SK-N-SH treated with all-trans-retinoic acid at 6 μM for 48 hours (cell line): ENCODE measurements around the gene DAPL1.

Experiments
- ARNTL ChIP-seq: fragments of 450-650 bp; formaldehyde crosslinking; IDR thresholded peaks from 2 replicates; pipeline ENCODE4 v1.5.0; 2020; ENCODE audit warnings: low read depth, mild to moderate bottlenecking, moderate library complexity, borderline replicate concordance
- BACH2 ChIP-seq: fragments of 250-450 bp; sonication (Bioruptor Pico); IDR thresholded peaks from 2 replicates; pipeline ENCODE4 v1.9.0; 2021; ENCODE audit warnings: mild to moderate bottlenecking, borderline replicate concordance
- TOX ChIP-seq: fragments of 250-450 bp; sonication (Bioruptor Pico); IDR thresholded peaks from 2 replicates; pipeline ENCODE4 v1.8.0; 2021; ENCODE audit warnings: mild to moderate bottlenecking, moderate library complexity, borderline replicate concordance
- ZFP3 ChIP-seq: fragments of 250-450 bp; sonication (Bioruptor Pico); IDR thresholded peaks from 2 replicates; pipeline ENCODE4 v1.5.0; 2020; ENCODE audit warnings: mild to moderate bottlenecking, moderate library complexity
- ZNF8 ChIP-seq: fragments of 450-650 bp; formaldehyde crosslinking; IDR thresholded peaks from 2 replicates; pipeline ENCODE4 v1.5.0; 2020; ENCODE audit warnings: mild to moderate bottlenecking, moderate library complexity
- TF ChIP-seq, protein P1 (sequence below): fragments of 250-450 bp; sonication (Bioruptor Pico); IDR thresholded peaks from 2 replicates; pipeline ENCODE4 v1.8.0; 2021; ENCODE audit warnings: low read depth, mild to moderate bottlenecking, moderate library complexity, borderline replicate concordance
- TF ChIP-seq, protein P2 (sequence below): fragments of 250-450 bp; sonication (Bioruptor Pico); IDR thresholded peaks from 2 replicates; pipeline ENCODE4 v1.8.0; 2020; ENCODE audit warnings: mild to moderate bottlenecking, moderate library complexity, borderline replicate concordance
- TF ChIP-seq, protein P3 (sequence below): fragments of 250-450 bp; sonication (Bioruptor Pico); IDR thresholded peaks from 2 replicates; pipeline ENCODE4 v1.5.1; 2021; ENCODE audit warnings: mild to moderate bottlenecking, moderate library complexity
- TF ChIP-seq, protein P4 (sequence below): fragments of 250-450 bp; sonication (Bioruptor Pico); IDR thresholded peaks from 2 replicates; pipeline ENCODE4 v1.5.1; 2020; ENCODE audit warnings: low read depth, mild to moderate bottlenecking, moderate library complexity
- TF ChIP-seq, protein P5 (sequence below): fragments of 250-450 bp; sonication (Bioruptor Pico); IDR thresholded peaks from 2 replicates; pipeline ENCODE4 v1.5.0; 2020; ENCODE audit warnings: mild to moderate bottlenecking, moderate library complexity

DNA sequence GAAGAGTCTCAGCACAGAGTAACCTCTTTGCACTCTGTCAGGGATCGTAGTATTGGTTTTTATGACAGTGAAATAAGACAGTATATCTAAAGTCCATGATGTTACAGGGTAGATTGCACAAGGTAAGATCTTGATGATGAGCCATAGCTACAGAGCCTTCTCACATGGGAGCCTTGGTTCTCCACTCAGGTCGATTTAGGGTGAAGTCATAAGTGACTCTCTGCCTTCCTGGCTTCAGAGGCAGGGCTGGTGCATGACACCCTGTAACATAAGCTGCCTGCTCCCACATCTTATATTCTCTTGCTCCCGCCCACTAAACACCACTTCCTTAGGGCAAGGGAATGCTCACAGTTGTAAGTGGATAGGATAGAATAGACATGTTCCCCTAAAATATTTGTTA lies 13.3 kb downstream of the DAPL1 start:
- TF ChIP-seq, protein P1, sequence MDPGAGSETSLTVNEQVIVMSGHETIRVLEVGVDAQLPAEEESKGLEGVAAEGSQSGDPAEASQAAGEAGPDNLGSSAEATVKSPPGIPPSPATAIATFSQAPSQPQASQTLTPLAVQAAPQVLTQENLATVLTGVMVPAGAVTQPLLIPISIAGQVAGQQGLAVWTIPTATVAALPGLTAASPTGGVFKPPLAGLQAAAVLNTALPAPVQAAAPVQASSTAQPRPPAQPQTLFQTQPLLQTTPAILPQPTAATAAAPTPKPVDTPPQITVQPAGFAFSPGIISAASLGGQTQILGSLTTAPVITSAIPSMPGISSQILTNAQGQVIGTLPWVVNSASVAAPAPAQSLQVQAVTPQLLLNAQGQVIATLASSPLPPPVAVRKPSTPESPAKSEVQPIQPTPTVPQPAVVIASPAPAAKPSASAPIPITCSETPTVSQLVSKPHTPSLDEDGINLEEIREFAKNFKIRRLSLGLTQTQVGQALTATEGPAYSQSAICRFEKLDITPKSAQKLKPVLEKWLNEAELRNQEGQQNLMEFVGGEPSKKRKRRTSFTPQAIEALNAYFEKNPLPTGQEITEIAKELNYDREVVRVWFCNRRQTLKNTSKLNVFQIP (CRISPR knock-in tag): no peak
- TF ChIP-seq ZNF8 (CRISPR knock-in tag) (no peak), ZFP3 (CRISPR knock-in tag) (no peak), TOX (CRISPR knock-in tag) (no peak), BACH2 (CRISPR knock-in tag) (no peak), ARNTL (CRISPR knock-in tag) (no peak)
- TF ChIP-seq, protein P2, sequence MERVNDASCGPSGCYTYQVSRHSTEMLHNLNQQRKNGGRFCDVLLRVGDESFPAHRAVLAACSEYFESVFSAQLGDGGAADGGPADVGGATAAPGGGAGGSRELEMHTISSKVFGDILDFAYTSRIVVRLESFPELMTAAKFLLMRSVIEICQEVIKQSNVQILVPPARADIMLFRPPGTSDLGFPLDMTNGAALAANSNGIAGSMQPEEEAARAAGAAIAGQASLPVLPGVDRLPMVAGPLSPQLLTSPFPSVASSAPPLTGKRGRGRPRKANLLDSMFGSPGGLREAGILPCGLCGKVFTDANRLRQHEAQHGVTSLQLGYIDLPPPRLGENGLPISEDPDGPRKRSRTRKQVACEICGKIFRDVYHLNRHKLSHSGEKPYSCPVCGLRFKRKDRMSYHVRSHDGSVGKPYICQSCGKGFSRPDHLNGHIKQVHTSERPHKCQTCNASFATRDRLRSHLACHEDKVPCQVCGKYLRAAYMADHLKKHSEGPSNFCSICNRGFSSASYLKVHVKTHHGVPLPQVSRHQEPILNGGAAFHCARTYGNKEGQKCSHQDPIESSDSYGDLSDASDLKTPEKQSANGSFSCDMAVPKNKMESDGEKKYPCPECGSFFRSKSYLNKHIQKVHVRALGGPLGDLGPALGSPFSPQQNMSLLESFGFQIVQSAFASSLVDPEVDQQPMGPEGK (CRISPR knock-in tag): no peak
- TF ChIP-seq, protein P3, sequence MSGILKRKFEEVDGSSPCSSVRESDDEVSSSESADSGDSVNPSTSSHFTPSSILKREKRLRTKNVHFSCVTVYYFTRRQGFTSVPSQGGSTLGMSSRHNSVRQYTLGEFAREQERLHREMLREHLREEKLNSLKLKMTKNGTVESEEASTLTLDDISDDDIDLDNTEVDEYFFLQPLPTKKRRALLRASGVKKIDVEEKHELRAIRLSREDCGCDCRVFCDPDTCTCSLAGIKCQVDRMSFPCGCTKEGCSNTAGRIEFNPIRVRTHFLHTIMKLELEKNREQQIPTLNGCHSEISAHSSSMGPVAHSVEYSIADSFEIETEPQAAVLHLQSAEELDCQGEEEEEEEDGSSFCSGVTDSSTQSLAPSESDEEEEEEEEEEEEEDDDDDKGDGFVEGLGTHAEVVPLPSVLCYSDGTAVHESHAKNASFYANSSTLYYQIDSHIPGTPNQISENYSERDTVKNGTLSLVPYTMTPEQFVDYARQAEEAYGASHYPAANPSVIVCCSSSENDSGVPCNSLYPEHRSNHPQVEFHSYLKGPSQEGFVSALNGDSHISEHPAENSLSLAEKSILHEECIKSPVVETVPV (CRISPR knock-in tag): no peak
- TF ChIP-seq, protein P4, sequence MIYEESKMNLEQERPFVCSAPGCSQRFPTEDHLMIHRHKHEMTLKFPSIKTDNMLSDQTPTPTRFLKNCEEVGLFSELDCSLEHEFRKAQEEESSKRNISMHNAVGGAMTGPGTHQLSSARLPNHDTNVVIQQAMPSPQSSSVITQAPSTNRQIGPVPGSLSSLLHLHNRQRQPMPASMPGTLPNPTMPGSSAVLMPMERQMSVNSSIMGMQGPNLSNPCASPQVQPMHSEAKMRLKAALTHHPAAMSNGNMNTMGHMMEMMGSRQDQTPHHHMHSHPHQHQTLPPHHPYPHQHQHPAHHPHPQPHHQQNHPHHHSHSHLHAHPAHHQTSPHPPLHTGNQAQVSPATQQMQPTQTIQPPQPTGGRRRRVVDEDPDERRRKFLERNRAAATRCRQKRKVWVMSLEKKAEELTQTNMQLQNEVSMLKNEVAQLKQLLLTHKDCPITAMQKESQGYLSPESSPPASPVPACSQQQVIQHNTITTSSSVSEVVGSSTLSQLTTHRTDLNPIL (CRISPR knock-in tag): no peak
- TF ChIP-seq, protein P5, sequence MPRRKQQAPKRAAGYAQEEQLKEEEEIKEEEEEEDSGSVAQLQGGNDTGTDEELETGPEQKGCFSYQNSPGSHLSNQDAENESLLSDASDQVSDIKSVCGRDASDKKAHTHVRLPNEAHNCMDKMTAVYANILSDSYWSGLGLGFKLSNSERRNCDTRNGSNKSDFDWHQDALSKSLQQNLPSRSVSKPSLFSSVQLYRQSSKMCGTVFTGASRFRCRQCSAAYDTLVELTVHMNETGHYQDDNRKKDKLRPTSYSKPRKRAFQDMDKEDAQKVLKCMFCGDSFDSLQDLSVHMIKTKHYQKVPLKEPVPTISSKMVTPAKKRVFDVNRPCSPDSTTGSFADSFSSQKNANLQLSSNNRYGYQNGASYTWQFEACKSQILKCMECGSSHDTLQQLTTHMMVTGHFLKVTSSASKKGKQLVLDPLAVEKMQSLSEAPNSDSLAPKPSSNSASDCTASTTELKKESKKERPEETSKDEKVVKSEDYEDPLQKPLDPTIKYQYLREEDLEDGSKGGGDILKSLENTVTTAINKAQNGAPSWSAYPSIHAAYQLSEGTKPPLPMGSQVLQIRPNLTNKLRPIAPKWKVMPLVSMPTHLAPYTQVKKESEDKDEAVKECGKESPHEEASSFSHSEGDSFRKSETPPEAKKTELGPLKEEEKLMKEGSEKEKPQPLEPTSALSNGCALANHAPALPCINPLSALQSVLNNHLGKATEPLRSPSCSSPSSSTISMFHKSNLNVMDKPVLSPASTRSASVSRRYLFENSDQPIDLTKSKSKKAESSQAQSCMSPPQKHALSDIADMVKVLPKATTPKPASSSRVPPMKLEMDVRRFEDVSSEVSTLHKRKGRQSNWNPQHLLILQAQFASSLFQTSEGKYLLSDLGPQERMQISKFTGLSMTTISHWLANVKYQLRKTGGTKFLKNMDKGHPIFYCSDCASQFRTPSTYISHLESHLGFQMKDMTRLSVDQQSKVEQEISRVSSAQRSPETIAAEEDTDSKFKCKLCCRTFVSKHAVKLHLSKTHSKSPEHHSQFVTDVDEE: no peak
